Uterus (tissue), 2 donors: ENCODE results near the gene NUDT6.

ENCODE experiments used
- CTCF ChIP-seq, 4 experiments: fragments of 200-600 bp in 2 of 4; fragments of 450-650 bp in 2 of 4; sonication (generic) in 2 of 4; IDR thresholded peaks; one replicate each; pipeline ENCODE4 v1.5.1; 2016 to 2019; ENCODE audit warnings: antibody characterized with exemption in 4 of 4, mild to moderate bottlenecking in 2 of 4, moderate library complexity in 1 of 4
- POLR2A ChIP-seq, 2 donors: fragments of 450-650 bp; IDR thresholded peaks; one replicate each; pipeline ENCODE4 v1.6.1; 2016; ENCODE audit warnings: antibody characterized with exemption in 2 of 2, mild to moderate bottlenecking in 1 of 2, moderate library complexity in 1 of 2

DNA sequence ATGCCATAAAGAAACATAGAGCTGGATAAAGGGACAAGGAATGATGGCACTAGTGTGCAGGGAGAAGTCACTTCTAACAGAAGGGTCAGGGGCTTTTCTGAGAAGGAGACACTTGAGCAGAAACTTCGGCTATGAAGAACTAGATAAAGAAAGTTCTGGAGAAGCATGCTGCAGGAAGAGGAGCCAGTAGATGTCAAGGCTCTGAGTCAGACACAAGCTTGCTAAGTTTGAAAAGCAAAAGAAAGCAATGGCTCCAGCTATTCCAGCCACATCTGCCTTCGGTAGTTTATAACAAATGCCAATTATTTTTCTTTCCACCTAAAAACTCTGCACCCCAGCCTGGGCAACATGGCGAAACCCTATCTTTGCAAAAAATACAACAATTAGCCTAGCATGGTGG is 7.5 kb downstream of the NUDT6 start:
- TF ChIP-seq POLR2A (IDR thresholded peaks at IDR 0.05) (no peak), CTCF (IDR thresholded peaks at IDR 0.05) (no peak)
